OCI-LY1 (cell line): Measurements from ENCODE around the gene ALDH1A3.

Experiments
- H2AFZ ChIP-seq: fragments of 200-600 bp; sonication (generic), shearing (Covaris generic); 2 replicates; pipeline ENCODE4 v1.6.0; 2014; ENCODE audit warnings: antibody characterized with exemption, mild to moderate bottlenecking, low read length
- H3F3A ChIP-seq: fragments of 200-600 bp; sonication (generic), shearing (Covaris generic); 2 replicates; pipeline ENCODE4 v1.6.0; 2014; ENCODE audit warnings: mild to moderate bottlenecking, antibody characterized with exemption, low read length, moderate library complexity; ENCODE audit not compliant: insufficient read depth
- H3K27ac ChIP-seq: fragments of 200-600 bp; sonication (generic); 2 replicates; pipeline ENCODE4 v1.5.1; 2014; ENCODE audit warnings: low read length, mixed run types, mild to moderate bottlenecking, low read depth; ENCODE audit not compliant: poor library complexity, severe bottlenecking
- H3K27me3 ChIP-seq: fragments of 200-600 bp; sonication (generic); 2 replicates; pipeline ENCODE4 v1.6.0; 2014; ENCODE audit warnings: antibody characterized with exemption, mild to moderate bottlenecking, low read length, moderate library complexity; ENCODE audit not compliant: insufficient read depth
- H3K36me3 ChIP-seq: fragments of 200-600 bp; sonication (generic); 2 replicates; pipeline ENCODE4 v1.6.1; 2014; ENCODE audit warnings: mild to moderate bottlenecking, antibody characterized with exemption, low read length, moderate library complexity, mixed read lengths; ENCODE audit not compliant: insufficient read depth
- H3K4me1 ChIP-seq: fragments of 200-600 bp; sonication (generic); 2 replicates; pipeline ENCODE4 v1.5.1; 2014; ENCODE audit warnings: mild to moderate bottlenecking, low read length, moderate library complexity; ENCODE audit not compliant: insufficient read depth, severe bottlenecking
- H3K4me2 ChIP-seq: fragments of 200-600 bp; sonication (generic), shearing (Covaris generic); 2 replicates; pipeline ENCODE4 v1.6.1; 2014; ENCODE audit warnings: low read length
- H3K4me3 ChIP-seq: fragments of 200-600 bp; sonication (generic); 2 replicates; pipeline ENCODE4 v1.5.1; 2014; ENCODE audit warnings: low read length, low read depth, mild to moderate bottlenecking, mixed read lengths; ENCODE audit not compliant: poor library complexity, severe bottlenecking
- H3K79me2 ChIP-seq: fragments of 200-600 bp; shearing (Covaris generic); 2 replicates; pipeline ENCODE4 v1.6.1; 2016; ENCODE audit warnings: mixed run types, low read length, mixed read lengths; ENCODE audit not compliant: insufficient read depth
- H3K9ac ChIP-seq: fragments of 200-600 bp; sonication (generic), shearing (Covaris generic); 2 replicates; pipeline ENCODE4 v1.6.1; 2014; ENCODE audit warnings: mild to moderate bottlenecking, low read length, mixed read lengths
- H3K9me2 ChIP-seq: fragments of 200-600 bp; sonication (generic), shearing (Covaris generic); 2 replicates; pipeline ENCODE4 v1.6.1; 2014; ENCODE audit warnings: low read depth, mild to moderate bottlenecking, low read length, mixed read lengths
- H3K9me3 ChIP-seq: fragments of 200-600 bp; shearing (Covaris generic); 2 replicates; pipeline ENCODE4 v1.6.1; 2014; ENCODE audit warnings: low read length, mixed read lengths
- H4K20me1 ChIP-seq: fragments of 200-600 bp; sonication (generic), shearing (Covaris generic); 2 replicates; pipeline ENCODE4 v1.6.0; 2016; ENCODE audit warnings: mild to moderate bottlenecking, low read length; ENCODE audit not compliant: insufficient read depth
- EZH2 ChIP-seq: fragments of 200-600 bp; sonication (generic), shearing (Covaris generic); IDR thresholded peaks from 2 replicates; pipeline ENCODE4 v1.8.0; 2017; ENCODE audit warnings: borderline replicate concordance, mixed run types, mild to moderate bottlenecking, antibody characterized with exemption, low read length, moderate library complexity, mixed read lengths
- TF ChIP-seq, protein P1 (sequence below): fragments of 200-600 bp; sonication (generic), shearing (Covaris generic); IDR thresholded peaks from 2 replicates; pipeline ENCODE4 v1.5.1; 2017; ENCODE audit warnings: mild to moderate bottlenecking, antibody characterized with exemption, low read length, moderate library complexity, mixed read lengths

ALDH1A3 gene

DNA sequence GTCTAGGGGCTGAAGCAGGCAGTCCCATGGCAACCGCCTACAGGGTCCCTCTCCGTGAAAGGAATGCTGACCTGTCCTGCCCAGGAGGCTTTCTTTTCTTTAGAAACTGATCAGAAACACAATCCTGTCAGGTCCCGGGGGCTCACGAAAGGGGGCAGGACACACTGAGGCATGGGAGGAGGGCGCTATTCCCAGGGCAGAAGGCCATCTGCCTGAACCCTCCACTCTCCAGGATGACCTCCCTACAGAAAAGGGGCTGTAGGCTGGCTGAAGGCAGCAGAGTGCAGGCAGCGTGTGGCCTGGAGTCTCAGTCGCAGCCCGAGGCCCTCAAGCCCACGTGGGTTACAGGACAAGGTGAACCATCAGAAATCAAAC, 21.2 kb downstream of the ALDH1A3 start:
- Histone ChIP-seq H3K79me2 (no peaks in the 10 kb centered on the region), H3K27ac (no peak overlapping the region), H3K27me3 (no peaks in the 10 kb centered on the region), H3K9me2 (no peaks in the 10 kb centered on the region), H4K20me1 (no peaks in the 10 kb centered on the region), H2AFZ (no peak overlapping the region), H3K36me3 (no peaks in the 10 kb centered on the region; the same call in 1 of the 2 replicates), H3K4me2 (no peak overlapping the region), H3K4me3 (no peak overlapping the region), H3K9me3 (no peaks in the 10 kb centered on the region), H3K9ac (no peak overlapping the region), H3K4me1 (peaks cover 12% of the 10 kb centered on the region), H3F3A (no peaks in the 10 kb centered on the region)
- TF ChIP-seq EZH2 = no peak

- peaks cover 12% of the 10 kb centered on the region for H3K4me1 ChIP-seq
- TF ChIP-seq, protein P1, sequence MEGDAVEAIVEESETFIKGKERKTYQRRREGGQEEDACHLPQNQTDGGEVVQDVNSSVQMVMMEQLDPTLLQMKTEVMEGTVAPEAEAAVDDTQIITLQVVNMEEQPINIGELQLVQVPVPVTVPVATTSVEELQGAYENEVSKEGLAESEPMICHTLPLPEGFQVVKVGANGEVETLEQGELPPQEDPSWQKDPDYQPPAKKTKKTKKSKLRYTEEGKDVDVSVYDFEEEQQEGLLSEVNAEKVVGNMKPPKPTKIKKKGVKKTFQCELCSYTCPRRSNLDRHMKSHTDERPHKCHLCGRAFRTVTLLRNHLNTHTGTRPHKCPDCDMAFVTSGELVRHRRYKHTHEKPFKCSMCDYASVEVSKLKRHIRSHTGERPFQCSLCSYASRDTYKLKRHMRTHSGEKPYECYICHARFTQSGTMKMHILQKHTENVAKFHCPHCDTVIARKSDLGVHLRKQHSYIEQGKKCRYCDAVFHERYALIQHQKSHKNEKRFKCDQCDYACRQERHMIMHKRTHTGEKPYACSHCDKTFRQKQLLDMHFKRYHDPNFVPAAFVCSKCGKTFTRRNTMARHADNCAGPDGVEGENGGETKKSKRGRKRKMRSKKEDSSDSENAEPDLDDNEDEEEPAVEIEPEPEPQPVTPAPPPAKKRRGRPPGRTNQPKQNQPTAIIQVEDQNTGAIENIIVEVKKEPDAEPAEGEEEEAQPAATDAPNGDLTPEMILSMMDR = no peak
- no peak for TF ChIP-seq EZH2
- H3K27ac ChIP-seq = no peak overlapping the region
- no peaks in the 10 kb centered on the region for H3F3A ChIP-seq
- H2AFZ ChIP-seq = no peak overlapping the region
- no peak overlapping the region for H3K4me2 ChIP-seq
- H3K79me2 ChIP-seq = no peaks in the 10 kb centered on the region
- no peaks in the 10 kb centered on the region for H4K20me1 ChIP-seq
- no peaks in the 10 kb centered on the region; the same call in 1 of the 2 replicates for H3K36me3 ChIP-seq
- H3K4me3 ChIP-seq = no peak overlapping the region
- no peaks in the 10 kb centered on the region for H3K27me3 ChIP-seq
- H3K9ac ChIP-seq = no peak overlapping the region
- H3K9me3 ChIP-seq = no peaks in the 10 kb centered on the region
- H3K9me2 ChIP-seq = no peaks in the 10 kb centered on the region
Measured at GRCh38 chr15:100901296-100901695, 21.7 kb downstream of the ALDH1A3 start.

GRCh38 chr15:100901702-100902435, 22.2 kb downstream of the ALDH1A3 start:
- H3F3A ChIP-seq = no peaks in the 10 kb centered on the region
- no peaks in the 10 kb centered on the region for H3K79me2 ChIP-seq
- no peaks in the 10 kb centered on the region for H3K9me2 ChIP-seq
- no peaks in the 10 kb centered on the region for H4K20me1 ChIP-seq
- no peak overlapping the region; the same call in 1 of the 2 replicates for H3K9ac ChIP-seq
- TF ChIP-seq, protein P1 = no peak
- TF ChIP-seq EZH2 = no peak
- H3K4me1 ChIP-seq = peaks cover 12% of the 10 kb centered on the region
- H3K4me3 ChIP-seq = no peak overlapping the region
- H3K9me3 ChIP-seq = no peaks in the 10 kb centered on the region
- peak overlapping the region; percentile 58; the same call in 1 of the 2 replicates for H3K4me2 ChIP-seq
- no peaks in the 10 kb centered on the region for H3K27me3 ChIP-seq
- no peaks in the 10 kb centered on the region; the same call in 1 of the 2 replicates for H3K36me3 ChIP-seq
- H2AFZ ChIP-seq = no peak overlapping the region
- H3K27ac ChIP-seq = no peak overlapping the region
